Measurements from ENCODE around the gene LACTBL1.

DNA sequence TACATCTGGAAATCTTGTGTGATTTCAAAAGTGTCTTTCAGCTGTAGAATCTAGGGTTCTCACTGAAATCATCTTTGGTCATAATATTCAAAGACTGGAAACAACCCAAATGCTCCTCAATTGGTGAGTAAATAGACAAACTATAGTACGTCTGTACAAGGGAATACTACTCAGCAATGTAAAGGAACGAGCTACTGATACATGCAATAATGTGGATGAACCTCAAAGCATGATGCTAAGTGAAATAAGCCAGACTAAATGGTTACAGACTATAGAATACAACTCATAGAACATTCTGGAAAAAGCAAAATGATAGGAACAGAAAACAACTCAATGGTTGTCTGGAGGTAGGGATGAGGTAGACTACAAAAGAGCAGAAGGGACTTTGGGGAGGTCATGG lies 2.6 kb downstream of the LACTBL1 start:
- TF ChIP-seq REST (IDR thresholded peaks at IDR 0.05; ENCODE audit: low read depth) (no peak), YY1 (IDR thresholded peaks at IDR 0.05; ENCODE audit: low read depth) (no peak)
- TF ChIP-seq, protein P1, sequence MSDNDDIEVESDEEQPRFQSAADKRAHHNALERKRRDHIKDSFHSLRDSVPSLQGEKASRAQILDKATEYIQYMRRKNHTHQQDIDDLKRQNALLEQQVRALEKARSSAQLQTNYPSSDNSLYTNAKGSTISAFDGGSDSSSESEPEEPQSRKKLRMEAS (IDR thresholded peaks at IDR 0.05): no peak

Data from Ishikawa (cell line).